ENCODE results near the gene LRP11. TPM values are rescaled to one million over a fixed set of nuclear protein-coding genes. Genes with fewer than 3 reads are reported as not detected.

LRP11 gene
- total RNA-seq, 1 donor from 2014 or later = 59.6 TPM

GRCh38 chr6:149900620-149901443 is 36.7 kb upstream of the LRP11 start:
- Mint-ChIP-seq H3K9me3 (ENCODE audit: unreplicated experiment) (no peaks in the 10 kb centered on the region), H3K4me1 (ENCODE audit: unreplicated experiment) (peaks cover 25% of the 10 kb centered on the region), H3K27me3 (ENCODE audit: unreplicated experiment) (peaks cover 10% of the 10 kb centered on the region), H3K27ac (ENCODE audit: unreplicated experiment) (no peak overlapping the region), H3K36me3 (ENCODE audit: unreplicated experiment) (no peaks in the 10 kb centered on the region), H3K4me3 (ENCODE audit: unreplicated experiment) (no peak overlapping the region)
- TF ChIP-seq, protein P1, sequence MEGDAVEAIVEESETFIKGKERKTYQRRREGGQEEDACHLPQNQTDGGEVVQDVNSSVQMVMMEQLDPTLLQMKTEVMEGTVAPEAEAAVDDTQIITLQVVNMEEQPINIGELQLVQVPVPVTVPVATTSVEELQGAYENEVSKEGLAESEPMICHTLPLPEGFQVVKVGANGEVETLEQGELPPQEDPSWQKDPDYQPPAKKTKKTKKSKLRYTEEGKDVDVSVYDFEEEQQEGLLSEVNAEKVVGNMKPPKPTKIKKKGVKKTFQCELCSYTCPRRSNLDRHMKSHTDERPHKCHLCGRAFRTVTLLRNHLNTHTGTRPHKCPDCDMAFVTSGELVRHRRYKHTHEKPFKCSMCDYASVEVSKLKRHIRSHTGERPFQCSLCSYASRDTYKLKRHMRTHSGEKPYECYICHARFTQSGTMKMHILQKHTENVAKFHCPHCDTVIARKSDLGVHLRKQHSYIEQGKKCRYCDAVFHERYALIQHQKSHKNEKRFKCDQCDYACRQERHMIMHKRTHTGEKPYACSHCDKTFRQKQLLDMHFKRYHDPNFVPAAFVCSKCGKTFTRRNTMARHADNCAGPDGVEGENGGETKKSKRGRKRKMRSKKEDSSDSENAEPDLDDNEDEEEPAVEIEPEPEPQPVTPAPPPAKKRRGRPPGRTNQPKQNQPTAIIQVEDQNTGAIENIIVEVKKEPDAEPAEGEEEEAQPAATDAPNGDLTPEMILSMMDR (IDR thresholded peaks at IDR 0.05) = no peak
- no peak for DNase-seq (ENCODE audit: extremely low spot score, unreplicated experiment)

GRCh38 chr6:149899926-149900619 is 35.9 kb upstream of the LRP11 start:
- Mint-ChIP-seq H3K27me3 (ENCODE audit: unreplicated experiment) (peaks cover 10% of the 10 kb centered on the region), H3K36me3 (ENCODE audit: unreplicated experiment) (no peaks in the 10 kb centered on the region), H3K4me1 (ENCODE audit: unreplicated experiment) (peaks cover 33% of the 10 kb centered on the region), H3K4me3 (ENCODE audit: unreplicated experiment) (no peak overlapping the region), H3K9me3 (ENCODE audit: unreplicated experiment) (no peaks in the 10 kb centered on the region), H3K27ac (ENCODE audit: unreplicated experiment) (no peak overlapping the region)
- TF ChIP-seq, protein P1 (IDR thresholded peaks at IDR 0.05) = no peak
- DNase-seq (ENCODE audit: extremely low spot score, unreplicated experiment) = peak; percentile 63

DNA sequence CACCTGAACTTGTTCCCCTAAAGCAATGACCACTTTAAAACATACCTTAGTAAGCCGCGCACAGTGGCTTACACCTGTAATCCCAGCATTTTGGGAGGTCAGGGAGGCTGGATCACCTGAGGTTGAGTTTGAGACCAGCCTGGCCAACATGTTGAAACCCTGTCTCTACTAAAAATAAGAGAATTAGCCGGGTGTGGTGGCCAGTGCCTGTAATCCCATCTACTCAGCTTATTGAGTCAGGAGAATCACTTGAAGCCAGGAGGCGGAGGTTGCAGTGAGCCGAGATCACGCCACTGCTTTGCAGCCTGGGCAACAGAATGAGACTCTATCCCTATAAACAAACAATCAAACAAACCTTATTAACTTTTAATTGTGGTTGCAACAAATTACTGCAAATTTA is 35.3 kb upstream of the LRP11 start:
- no peaks in the 10 kb centered on the region for H3K9me3 Mint-ChIP-seq (ENCODE audit: unreplicated experiment)
- H3K27ac Mint-ChIP-seq (ENCODE audit: unreplicated experiment) = no peak overlapping the region
- peaks cover 10% of the 10 kb centered on the region for H3K27me3 Mint-ChIP-seq (ENCODE audit: unreplicated experiment)
- no peak overlapping the region for H3K4me3 Mint-ChIP-seq (ENCODE audit: unreplicated experiment)
- peaks cover 38% of the 10 kb centered on the region for H3K4me1 Mint-ChIP-seq (ENCODE audit: unreplicated experiment)
- DNase-seq (ENCODE audit: extremely low spot score, unreplicated experiment) = peak; percentile 32
- H3K36me3 Mint-ChIP-seq (ENCODE audit: unreplicated experiment) = no peaks in the 10 kb centered on the region
- TF ChIP-seq, protein P1 (IDR thresholded peaks at IDR 0.05) = no peak

- Mint-ChIP-seq H3K4me3 (ENCODE audit: unreplicated experiment) (no peak overlapping the region), H3K4me1 (ENCODE audit: unreplicated experiment) (peaks cover 39% of the 10 kb centered on the region), H3K27ac (ENCODE audit: unreplicated experiment) (no peak overlapping the region), H3K9me3 (ENCODE audit: unreplicated experiment) (no peaks in the 10 kb centered on the region), H3K36me3 (ENCODE audit: unreplicated experiment) (no peaks in the 10 kb centered on the region), H3K27me3 (ENCODE audit: unreplicated experiment) (peaks cover 10% of the 10 kb centered on the region)
- TF ChIP-seq, protein P1 (IDR thresholded peaks at IDR 0.05) = no peak
- DNase-seq (ENCODE audit: extremely low spot score, unreplicated experiment) = peak; percentile 75
These were observed 34.8 kb upstream of the LRP11 start for GRCh38 chr6:149898966-149899365.

Data from osteocyte (in vitro differentiated cells).